Mucosa of rectum (tissue), 2 donors: Measurements from ENCODE around the gene WDR18.

Experiments
- H3K27ac ChIP-seq, 2 donors: one replicate each; pipeline ENCODE4 v1.7.0; 2013; ENCODE audit warnings: inconsistent platforms in 2 of 2, low read depth in 2 of 2, low read length in 2 of 2
- H3K27me3 ChIP-seq, 2 donors: one replicate each; pipeline ENCODE4 v1.7.0; 2013; ENCODE audit warnings: low read length in 2 of 2; ENCODE audit not compliant: control insufficient read depth in 2 of 2, insufficient read depth in 2 of 2
- H3K36me3 ChIP-seq, 2 donors: one replicate each; pipeline ENCODE4 v1.7.0; 2013; ENCODE audit warnings: low read length in 2 of 2; ENCODE audit not compliant: control insufficient read depth in 2 of 2, insufficient read depth in 2 of 2
- H3K4me1 ChIP-seq, 2 donors: one replicate each; pipeline ENCODE4 v1.7.0; 2013; ENCODE audit warnings: low read length in 2 of 2, mild to moderate bottlenecking in 1 of 2; ENCODE audit not compliant: control insufficient read depth in 2 of 2, insufficient read depth in 2 of 2
- H3K4me3 ChIP-seq, 2 donors: one replicate each; pipeline ENCODE4 v1.7.0; 2013; ENCODE audit warnings: low read length in 2 of 2
- H3K9ac ChIP-seq, 2 donors: one replicate each; pipeline ENCODE4 v1.7.0; 2013; ENCODE audit warnings: low read length in 2 of 2, low read depth in 1 of 2, mild to moderate bottlenecking in 1 of 2
- H3K9me3 ChIP-seq, 2 donors: one replicate each; pipeline ENCODE4 v1.7.0; 2013; ENCODE audit warnings: low read length in 2 of 2; ENCODE audit not compliant: control insufficient read depth in 2 of 2
- donor health status: healthy.
- donor health status: Normal muscosa, but diverticular disease.

The WDR18 gene

DNA sequence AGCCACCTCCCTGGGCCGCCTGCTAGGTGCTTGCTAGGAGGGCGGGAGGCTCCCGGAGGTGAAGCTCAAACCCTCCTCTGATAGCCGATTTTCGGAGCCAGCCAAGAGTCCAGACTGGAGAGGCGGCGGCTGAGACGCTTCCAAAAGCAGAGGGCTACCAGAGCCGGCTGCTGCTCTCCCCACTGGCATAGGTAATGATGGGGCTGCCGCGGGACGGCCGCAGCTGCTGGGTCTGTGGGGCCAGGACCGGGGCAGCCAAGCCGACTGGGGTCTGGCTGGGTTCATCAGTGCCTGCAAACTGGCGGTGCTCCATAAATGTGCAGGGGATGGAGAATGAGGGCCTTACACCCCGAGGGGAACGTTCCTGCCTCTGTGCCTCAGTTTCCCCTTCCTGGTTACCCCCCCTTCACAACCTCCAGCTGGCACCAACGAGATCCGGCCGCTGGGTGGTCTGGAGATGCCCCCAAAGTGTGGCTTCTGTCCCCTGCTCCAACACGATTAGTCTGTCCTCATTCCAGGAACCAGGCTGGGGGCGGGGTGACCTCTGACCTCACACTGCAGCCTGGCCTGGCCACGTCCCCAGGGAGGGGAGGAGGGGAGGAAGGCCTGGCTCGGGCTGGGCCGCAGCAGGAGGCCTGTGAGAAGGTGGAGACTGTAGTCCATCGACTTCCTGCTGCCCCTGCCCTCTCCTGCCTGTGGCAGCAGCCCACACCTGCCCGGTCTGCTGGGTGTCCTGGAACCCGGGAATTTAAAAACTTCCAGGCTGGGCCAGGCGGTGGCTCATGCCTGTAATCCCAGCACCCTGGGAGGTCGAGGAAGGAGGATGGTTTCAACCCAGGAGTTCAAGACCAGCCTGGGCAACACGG, 3.8 kb upstream of the WDR18 start:
- Histone ChIP-seq H3K4me1 (peaks cover 10 to 14% of the 10 kb centered on the region in 2 donors), H3K27ac (no peak overlapping the region), H3K9me3 (no peaks in the 10 kb centered on the region), H3K27me3 (no peaks in the 10 kb centered on the region), H3K4me3 (no peak overlapping the region), H3K36me3 (no peaks in the 10 kb centered on the region), H3K9ac (no peak overlapping the region)

DNA sequence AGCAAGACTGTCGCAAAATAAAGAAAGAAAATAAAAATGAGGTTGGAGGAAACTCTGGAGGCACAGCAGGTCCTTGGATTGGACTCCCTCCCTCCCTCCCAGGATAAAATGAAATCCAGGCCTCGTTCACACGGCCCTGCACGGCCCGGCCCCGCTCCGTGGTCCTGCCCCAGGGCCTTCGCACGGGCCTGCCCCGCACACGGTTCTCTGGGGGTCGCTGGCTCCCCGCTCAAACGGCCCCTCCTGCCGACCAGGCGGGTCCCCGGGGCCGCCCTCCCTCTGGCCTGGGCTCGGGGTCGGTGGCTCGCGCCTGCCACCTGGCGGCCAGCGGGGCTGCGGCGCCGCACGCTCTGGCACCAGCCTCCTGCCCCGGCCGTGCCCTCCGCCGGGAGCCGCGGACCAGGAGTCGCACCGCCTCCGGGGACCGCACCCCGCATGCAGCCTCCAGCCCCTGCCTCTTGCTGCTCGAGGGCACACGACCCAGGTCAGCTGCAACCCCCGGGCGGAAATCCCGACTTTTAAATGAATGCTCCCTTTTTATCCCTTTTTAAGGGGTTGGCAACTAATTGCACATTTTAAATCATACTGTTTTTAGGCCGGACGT, 1.5 kb upstream of the WDR18 start:
- H3K9ac ChIP-seq: peak overlapping the region in 1 of 2 donors; percentile 40
- H3K4me1 ChIP-seq: peaks cover 10 to 14% of the 10 kb centered on the region in 2 donors
- no peak overlapping the region for H3K27ac ChIP-seq
- H3K4me3 ChIP-seq: peak overlapping the region; percentile 27 to 37
- H3K27me3 ChIP-seq: no peaks in the 10 kb centered on the region
- H3K9me3 ChIP-seq: no peaks in the 10 kb centered on the region
- H3K36me3 ChIP-seq: peaks cover 4 to 9% of the 10 kb centered on the region in 2 donors

DNA sequence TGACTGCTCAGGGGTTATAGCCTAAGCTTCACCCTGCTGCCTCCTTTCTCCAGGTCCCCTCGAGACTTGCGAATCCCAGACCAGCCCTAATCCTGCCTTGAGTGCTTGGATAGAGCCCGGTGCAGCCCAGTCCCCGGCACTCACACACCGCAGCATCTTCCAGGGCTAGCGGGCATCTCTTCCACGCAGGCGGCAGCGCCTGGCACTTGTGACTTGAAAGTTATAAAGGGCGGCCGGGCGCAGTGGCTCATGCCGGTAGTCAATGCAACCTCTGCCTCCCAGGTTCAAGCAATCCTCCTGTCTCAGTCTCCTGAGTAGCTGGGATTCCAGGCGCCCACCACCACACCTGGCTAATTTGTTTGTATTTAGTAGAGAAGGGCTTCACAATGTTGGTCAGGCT, 1.9 kb downstream of the WDR18 start:
- peaks cover 10 to 14% of the 10 kb centered on the region in 2 donors for H3K4me1 ChIP-seq
- H3K4me3 ChIP-seq: no peak overlapping the region
- no peak overlapping the region for H3K27ac ChIP-seq
- no peaks in the 10 kb centered on the region for H3K27me3 ChIP-seq
- no peak overlapping the region for H3K9ac ChIP-seq
- H3K36me3 ChIP-seq: peaks cover 4 to 15% of the 10 kb centered on the region in 2 donors
- no peaks in the 10 kb centered on the region for H3K9me3 ChIP-seq

DNA sequence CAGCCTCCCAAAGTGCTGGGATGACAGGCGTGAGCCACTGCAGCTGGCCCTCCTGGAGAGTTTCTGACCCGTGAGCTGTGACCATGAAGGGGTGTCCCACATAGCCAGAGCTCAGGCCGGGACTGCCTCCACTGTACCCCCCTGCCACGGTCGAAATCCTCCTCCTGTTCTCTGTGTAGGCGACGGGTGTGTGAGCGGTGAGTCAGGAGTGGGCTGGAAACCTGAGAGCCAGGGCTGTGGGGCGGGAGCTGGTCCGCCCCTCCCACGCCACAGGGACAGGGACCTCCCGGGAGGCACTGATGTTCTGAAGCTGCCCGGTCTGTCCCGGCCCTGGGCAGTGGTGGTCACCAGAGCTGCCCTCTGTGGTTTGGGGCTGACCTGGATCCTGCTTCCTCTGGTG, 3.9 kb downstream of the WDR18 start:
- H3K9me3 ChIP-seq: no peaks in the 10 kb centered on the region
- H3K4me3 ChIP-seq: no peak overlapping the region
- H3K27me3 ChIP-seq: no peaks in the 10 kb centered on the region
- H3K36me3 ChIP-seq: peaks cover 4 to 21% of the 10 kb centered on the region in 2 donors
- H3K27ac ChIP-seq: no peak overlapping the region
- H3K9ac ChIP-seq: no peak overlapping the region
- peaks cover 7 to 10% of the 10 kb centered on the region in 2 donors for H3K4me1 ChIP-seq

DNA sequence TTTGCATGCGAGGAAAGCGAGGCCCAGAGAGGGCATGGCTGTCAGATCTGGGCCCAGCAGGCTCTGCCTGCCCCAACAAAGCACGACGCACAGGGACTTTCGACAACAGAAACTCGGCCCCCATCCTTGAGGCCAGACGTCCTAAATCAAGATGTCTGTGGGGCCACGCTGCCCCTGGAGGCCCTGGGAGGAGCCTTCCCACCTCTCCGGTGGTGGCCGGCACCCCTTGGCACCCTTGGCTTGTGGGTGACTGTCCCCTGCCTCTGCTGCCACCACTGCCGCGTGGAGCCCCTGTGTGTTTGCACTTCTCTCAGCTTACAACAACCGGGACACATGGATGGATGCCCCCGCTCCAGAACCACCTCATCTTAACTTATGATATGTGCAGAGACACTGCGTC, 4.4 kb downstream of the WDR18 start:
- H3K36me3 ChIP-seq: peaks cover 4 to 24% of the 10 kb centered on the region in 2 donors

DNA sequence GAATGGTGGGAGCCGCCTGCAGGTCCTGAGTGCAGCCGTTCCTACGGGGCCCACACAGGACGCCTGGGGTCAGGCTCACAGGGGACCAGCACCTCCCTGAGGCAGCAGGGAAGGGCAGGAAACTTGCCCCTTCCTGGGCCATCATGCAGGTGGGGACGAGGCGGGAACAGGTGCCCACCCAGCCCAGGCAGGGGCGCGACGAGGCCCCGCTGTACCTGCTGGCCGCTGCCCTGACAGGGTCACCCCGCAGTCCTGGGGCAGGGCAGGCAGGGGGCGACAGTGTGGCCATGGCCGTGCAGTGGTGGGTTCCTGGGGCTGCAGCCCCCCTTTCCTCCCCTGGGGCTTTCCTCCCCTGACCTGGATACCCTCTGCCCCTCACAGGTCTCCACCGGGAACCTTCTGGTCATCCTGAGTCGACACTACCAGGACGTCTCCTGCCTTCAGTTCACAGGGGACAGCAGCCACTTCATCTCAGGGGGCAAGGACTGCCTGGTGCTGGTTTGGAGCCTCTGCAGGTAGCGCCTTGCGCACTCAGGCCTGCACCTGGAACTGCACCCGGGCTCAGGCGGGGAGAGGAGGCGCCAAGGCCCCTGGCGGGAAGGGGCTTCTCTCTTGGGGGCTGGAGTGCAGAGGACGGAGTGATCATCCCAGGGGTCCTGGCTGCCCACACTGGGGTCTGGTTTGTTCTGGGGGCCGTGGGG, 5.4 kb downstream of the WDR18 start:
- Histone ChIP-seq H3K4me1 (peaks cover 4 to 6% of the 10 kb centered on the region in 2 donors), H3K9me3 (no peaks in the 10 kb centered on the region), H3K36me3 (peaks cover 4 to 24% of the 10 kb centered on the region in 2 donors), H3K27me3 (no peaks in the 10 kb centered on the region), H3K27ac (no peak overlapping the region), H3K9ac (no peak overlapping the region), H3K4me3 (no peak overlapping the region)

More for the DNA sequence above, 4.4 kb downstream of the WDR18 start:
- H3K4me3 ChIP-seq: no peak overlapping the region
- no peaks in the 10 kb centered on the region for H3K27me3 ChIP-seq
- H3K9me3 ChIP-seq: no peaks in the 10 kb centered on the region
- no peak overlapping the region for H3K27ac ChIP-seq
- peaks cover 7 to 10% of the 10 kb centered on the region in 2 donors for H3K4me1 ChIP-seq
- H3K9ac ChIP-seq: no peak overlapping the region

DNA sequence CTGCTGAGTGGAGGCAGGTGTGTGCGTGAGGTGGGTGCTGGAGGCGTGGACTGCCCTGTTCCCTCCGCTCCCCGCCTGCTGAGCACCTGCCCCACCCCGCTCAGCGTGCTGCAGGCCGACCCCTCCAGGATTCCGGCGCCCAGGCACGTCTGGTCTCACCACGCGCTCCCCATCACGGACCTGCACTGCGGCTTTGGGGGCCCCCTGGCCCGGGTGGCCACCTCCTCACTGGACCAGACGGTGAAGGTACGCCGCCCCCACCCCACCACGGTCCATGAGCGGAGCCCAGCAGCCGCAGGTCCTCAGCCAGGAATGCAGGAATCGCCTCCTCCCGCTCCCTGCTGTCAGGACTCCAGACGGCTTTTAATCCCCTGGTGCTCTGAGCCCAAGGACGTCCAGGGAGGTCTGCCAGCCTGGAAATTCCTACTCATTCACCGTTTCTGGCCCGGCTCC, 6.0 kb downstream of the WDR18 start:
- Histone ChIP-seq H3K4me1 (no peaks in the 10 kb centered on the region), H3K27ac (no peak overlapping the region), H3K4me3 (no peak overlapping the region), H3K9ac (no peak overlapping the region), H3K36me3 (peaks cover 4 to 24% of the 10 kb centered on the region in 2 donors), H3K9me3 (no peaks in the 10 kb centered on the region), H3K27me3 (peaks cover 0 to under 1% of the 10 kb centered on the region in 2 donors)

DNA sequence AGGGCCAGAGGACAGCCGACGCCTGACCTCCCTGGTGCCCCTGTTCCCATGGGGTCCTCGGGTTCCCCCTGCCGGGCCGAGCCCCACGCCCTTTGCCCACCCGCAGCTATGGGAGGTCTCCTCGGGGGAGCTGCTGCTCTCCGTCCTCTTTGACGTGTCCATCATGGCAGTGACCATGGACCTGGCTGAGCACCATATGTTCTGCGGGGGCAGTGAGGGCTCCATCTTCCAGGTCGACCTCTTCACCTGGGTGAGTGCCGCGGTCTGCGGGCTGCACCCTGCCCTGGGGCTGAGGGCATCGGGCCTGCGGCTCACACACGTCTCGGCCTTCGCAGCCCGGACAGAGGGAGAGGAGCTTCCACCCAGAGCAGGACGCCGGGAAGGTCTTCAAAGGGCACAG, 6.6 kb downstream of the WDR18 start:
- Histone ChIP-seq H3K27ac (no peak overlapping the region), H3K9ac (no peak overlapping the region), H3K4me3 (no peak overlapping the region), H3K4me1 (no peaks in the 10 kb centered on the region), H3K9me3 (no peaks in the 10 kb centered on the region), H3K27me3 (peaks cover 3 to 7% of the 10 kb centered on the region in 2 donors), H3K36me3 (peaks cover 4 to 23% of the 10 kb centered on the region in 2 donors)

DNA sequence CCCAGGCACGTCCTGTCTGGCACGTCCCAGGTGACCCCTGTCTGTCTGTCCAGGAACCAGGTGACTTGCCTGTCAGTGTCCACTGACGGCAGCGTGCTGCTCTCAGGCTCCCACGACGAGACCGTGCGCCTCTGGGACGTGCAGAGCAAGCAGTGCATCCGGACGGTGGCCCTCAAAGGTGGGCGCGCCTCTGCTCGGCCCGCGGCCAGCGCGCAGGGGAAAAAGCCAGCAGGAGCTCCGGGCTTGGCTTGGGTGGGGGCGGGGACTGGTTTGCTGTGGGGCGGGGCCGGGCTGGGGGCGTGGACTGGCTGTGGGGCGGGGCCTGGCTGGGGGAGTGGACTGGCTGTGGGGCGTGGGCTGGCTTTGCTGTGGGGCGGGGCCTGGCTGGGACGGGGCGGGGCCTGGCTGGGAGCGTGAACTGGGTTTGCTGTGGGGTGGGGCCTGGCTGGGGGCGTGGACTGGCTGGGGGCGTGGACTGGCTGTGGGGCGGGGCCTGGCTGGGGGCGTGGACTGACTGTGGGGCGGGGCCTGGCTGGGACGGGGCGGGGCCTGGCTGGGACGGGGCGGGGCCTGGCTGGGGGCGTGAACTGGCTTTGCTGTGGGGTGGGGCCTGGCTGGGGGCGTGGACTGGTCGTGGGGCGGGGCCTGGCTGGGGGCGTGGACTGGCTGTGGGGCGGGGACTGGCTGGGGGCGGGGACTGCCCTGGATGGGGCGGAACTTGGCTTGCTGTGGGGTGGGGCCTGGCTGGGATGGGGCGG, 7.2 kb downstream of the WDR18 start:
- H3K27ac ChIP-seq: no peak overlapping the region
- no peak overlapping the region for H3K9ac ChIP-seq
- peaks cover 4% of the 10 kb centered on the region in 2 donors for H3K4me1 ChIP-seq
- peaks cover 7 to 13% of the 10 kb centered on the region in 2 donors for H3K27me3 ChIP-seq
- no peak overlapping the region for H3K4me3 ChIP-seq
- no peaks in the 10 kb centered on the region for H3K9me3 ChIP-seq
- peaks cover 4 to 19% of the 10 kb centered on the region in 2 donors for H3K36me3 ChIP-seq
